ENCODE results near the gene TCEA2. TPM values are rescaled to one million over a fixed set of nuclear protein-coding genes. Genes with fewer than 3 reads are reported as not detected.

Gene TCEA2
- total and polyA plus RNA-seq, 2 donors (not counting 1 experiment from before 2014, with no cell fraction given): 58.1 to 63.9 TPM

DNA sequence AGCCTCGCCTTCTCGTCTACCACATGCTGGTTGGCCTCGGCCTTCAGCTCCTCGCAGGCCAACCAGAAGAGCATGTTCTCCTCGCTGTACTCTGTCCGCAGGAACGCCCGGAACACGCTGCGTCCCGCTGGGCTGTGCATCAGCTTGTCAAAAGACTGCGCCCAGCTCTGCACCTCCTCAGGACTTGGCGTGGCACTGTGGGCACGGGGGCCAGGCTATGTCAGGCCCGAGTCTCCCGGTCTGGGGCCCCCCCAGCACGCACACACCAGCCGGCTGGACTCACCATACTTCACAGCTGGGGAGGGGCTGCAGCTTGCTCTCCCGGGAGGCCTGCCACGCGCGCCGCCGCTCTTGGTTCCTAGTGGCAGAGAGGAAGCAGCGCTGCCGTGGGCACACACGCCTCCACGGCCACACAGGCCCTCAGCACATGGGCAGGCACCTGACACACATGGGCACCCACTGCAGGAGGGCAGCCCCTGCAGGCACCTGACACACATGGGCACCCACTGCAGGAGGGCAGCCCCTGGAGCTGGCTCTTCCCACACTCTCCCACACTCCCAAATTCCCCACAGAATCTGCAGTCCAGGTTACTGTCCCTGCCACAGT lies 11.3 kb downstream of the TCEA2 start:
- ChIA-PET CTCF (interaction anchor here (0.6 to 1.0 kb wide), 3 partner anchors 12 to 331 kb away, joined by 3 read pairs; partner anchors contain the start of gene PRPF6), POLR2A (interaction anchor here (0.6 to 0.7 kb wide), 3 partner anchors 12 to 114 kb away, joined by 3 to 4 read pairs (median 4); no protein-coding TSS in a partner anchor)
- H3K27me3 ChIP-seq (replicated peaks in 1 of 4; ENCODE audit: control extremely low read depth in 1 of 4, control insufficient read depth in 3 of 4, insufficient read depth in 4 of 4, low read length in 3 of 4): no peaks in the 10 kb centered on the region
- H3K4me3 ChIP-seq (ENCODE audit: control extremely low read depth in 1 of 5, extremely low read depth in 1 of 5, insufficient read depth in 1 of 5, low read depth in 2 of 5, low read length in 4 of 5): no peak overlapping the region
- WGBS (ENCODE audit: insufficient coverage): 73% methylated on average over 28 of the region's 28 CpGs
- no peak overlapping the region for H3K9ac ChIP-seq (ENCODE audit: low read length)
- H3K79me2 ChIP-seq (ENCODE audit: control insufficient read depth, insufficient read depth, low read length): peaks cover 30% of the 10 kb centered on the region
- H3K36me3 ChIP-seq (replicated peaks in 1 of 2; ENCODE audit: control extremely low read depth in 1 of 2, control insufficient read depth in 1 of 2, extremely low read depth in 1 of 2, insufficient read depth in 2 of 2, low read length in 1 of 2): peaks cover 0 to 48% of the 10 kb centered on the region in 2 experiments
- Mint-ChIP-seq H3K9me3 (ENCODE audit: insufficient read depth) (no peaks in the 10 kb centered on the region), H3K4me3 (no peak overlapping the region), H3K27me3 (no peaks in the 10 kb centered on the region), H3K4me1 (peaks cover 57% of the 10 kb centered on the region), H3K27ac (peak overlapping the region; percentile 50)
- DNase-seq (peak; percentile 28), ATAC-seq (ENCODE audit: low read depth) (no peak)
- TF ChIP-seq, protein P1, sequence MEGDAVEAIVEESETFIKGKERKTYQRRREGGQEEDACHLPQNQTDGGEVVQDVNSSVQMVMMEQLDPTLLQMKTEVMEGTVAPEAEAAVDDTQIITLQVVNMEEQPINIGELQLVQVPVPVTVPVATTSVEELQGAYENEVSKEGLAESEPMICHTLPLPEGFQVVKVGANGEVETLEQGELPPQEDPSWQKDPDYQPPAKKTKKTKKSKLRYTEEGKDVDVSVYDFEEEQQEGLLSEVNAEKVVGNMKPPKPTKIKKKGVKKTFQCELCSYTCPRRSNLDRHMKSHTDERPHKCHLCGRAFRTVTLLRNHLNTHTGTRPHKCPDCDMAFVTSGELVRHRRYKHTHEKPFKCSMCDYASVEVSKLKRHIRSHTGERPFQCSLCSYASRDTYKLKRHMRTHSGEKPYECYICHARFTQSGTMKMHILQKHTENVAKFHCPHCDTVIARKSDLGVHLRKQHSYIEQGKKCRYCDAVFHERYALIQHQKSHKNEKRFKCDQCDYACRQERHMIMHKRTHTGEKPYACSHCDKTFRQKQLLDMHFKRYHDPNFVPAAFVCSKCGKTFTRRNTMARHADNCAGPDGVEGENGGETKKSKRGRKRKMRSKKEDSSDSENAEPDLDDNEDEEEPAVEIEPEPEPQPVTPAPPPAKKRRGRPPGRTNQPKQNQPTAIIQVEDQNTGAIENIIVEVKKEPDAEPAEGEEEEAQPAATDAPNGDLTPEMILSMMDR (IDR thresholded peaks at IDR 0.05): no peak
- TF ChIP-seq EZH2 (IDR thresholded peaks at IDR 0.05; ENCODE audit: borderline replicate concordance, insufficient read depth, low read depth, low read length, poor library complexity, severe bottlenecking): no peak
- no peak overlapping the region for H2AFZ ChIP-seq (ENCODE audit: insufficient read depth, low read depth, low read length, poor library complexity, severe bottlenecking)
- intact Hi-C loops (cut with micrococcal nuclease): no loop called here
- H3K9me3 ChIP-seq (ENCODE audit: control extremely low read depth in 1 of 3, control insufficient read depth in 2 of 3, insufficient read depth in 1 of 3, low read length in 2 of 3): no peaks in the 10 kb centered on the region
- H3K4me2 ChIP-seq (replicated peaks; ENCODE audit: low read depth, low read length, poor library complexity, severe bottlenecking): no peak overlapping the region
- peaks cover 26 to 76% of the 10 kb centered on the region in 2 donors for H3K4me1 ChIP-seq (ENCODE audit: control insufficient read depth in 2 of 2, insufficient read depth in 2 of 2, low read length in 2 of 2)
- peaks cover 78% of the 10 kb centered on the region for H4K20me1 ChIP-seq (ENCODE audit: control insufficient read depth, insufficient read depth, low read length, poor library complexity, severe bottlenecking)
- H3K27ac ChIP-seq (ENCODE audit: low read length in 2 of 2): no peak overlapping the region

DNA sequence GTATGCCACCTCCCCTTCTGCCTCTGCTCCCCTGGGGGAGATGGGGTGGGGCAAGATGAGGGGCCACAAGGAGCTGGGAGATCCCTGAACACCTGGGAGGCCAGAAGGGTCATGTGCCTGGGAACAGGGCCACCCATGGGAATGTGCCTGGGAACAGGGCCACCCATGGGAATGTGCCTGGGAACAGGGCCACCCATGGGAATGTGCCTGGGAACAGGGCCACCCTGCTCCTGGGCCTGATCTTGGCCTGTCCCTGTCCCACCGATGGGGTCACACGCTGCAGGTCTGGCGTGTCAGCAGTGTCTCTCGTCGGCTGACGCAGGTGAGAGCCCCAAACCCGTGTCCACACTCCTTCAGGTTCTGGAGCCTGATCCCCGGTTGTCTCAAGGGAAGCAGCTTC lies 12.0 kb downstream of the TCEA2 start:
- Histone ChIP-seq H3K9ac (ENCODE audit: low read length) (no peak overlapping the region), H4K20me1 (ENCODE audit: control insufficient read depth, insufficient read depth, low read length, poor library complexity, severe bottlenecking) (peaks cover 71% of the 10 kb centered on the region), H3K27me3 (replicated peaks in 1 of 4; ENCODE audit: control extremely low read depth in 1 of 4, control insufficient read depth in 3 of 4, insufficient read depth in 4 of 4, low read length in 3 of 4) (no peaks in the 10 kb centered on the region), H3K4me3 (ENCODE audit: control extremely low read depth in 1 of 5, extremely low read depth in 1 of 5, insufficient read depth in 1 of 5, low read depth in 2 of 5, low read length in 4 of 5) (no peak overlapping the region), H3K9me3 (ENCODE audit: control extremely low read depth in 1 of 3, control insufficient read depth in 2 of 3, insufficient read depth in 1 of 3, low read length in 2 of 3) (no peaks in the 10 kb centered on the region), H3K4me1 (ENCODE audit: control insufficient read depth in 2 of 2, insufficient read depth in 2 of 2, low read length in 2 of 2) (peaks cover 19 to 70% of the 10 kb centered on the region in 2 donors), H3K79me2 (ENCODE audit: control insufficient read depth, insufficient read depth, low read length) (peaks cover 25% of the 10 kb centered on the region), H2AFZ (ENCODE audit: insufficient read depth, low read depth, low read length, poor library complexity, severe bottlenecking) (no peak overlapping the region), H3K36me3 (replicated peaks in 1 of 2; ENCODE audit: control extremely low read depth in 1 of 2, control insufficient read depth in 1 of 2, extremely low read depth in 1 of 2, insufficient read depth in 2 of 2, low read length in 1 of 2) (peaks cover 0 to 48% of the 10 kb centered on the region in 2 experiments), H3K27ac (ENCODE audit: low read length in 2 of 2) (peak overlapping the region in 1 of 2 donors; percentile 9), H3K4me2 (replicated peaks; ENCODE audit: low read depth, low read length, poor library complexity, severe bottlenecking) (no peak overlapping the region)
- Mint-ChIP-seq H3K4me1 (peaks cover 52% of the 10 kb centered on the region), H3K27me3 (no peaks in the 10 kb centered on the region), H3K27ac (peak overlapping the region; percentile 72), H3K9me3 (ENCODE audit: insufficient read depth) (no peaks in the 10 kb centered on the region), H3K4me3 (no peak overlapping the region)
- ChIA-PET POLR2A (interaction anchor here (0.5 to 0.7 kb wide), 3 partner anchors 12 to 1230 kb away, joined by 3 to 4 read pairs (median 3); no protein-coding TSS in a partner anchor), CTCF (interaction anchor here (0.6 to 8.2 kb wide), 2 partner anchors 35 to 332 kb away, joined by 3 to 65 read pairs; no protein-coding TSS in a partner anchor)
- 95% methylated on average over 8 of the region's 8 CpGs for WGBS (ENCODE audit: insufficient coverage)
- TF ChIP-seq EZH2 (IDR thresholded peaks at IDR 0.05; ENCODE audit: borderline replicate concordance, insufficient read depth, low read depth, low read length, poor library complexity, severe bottlenecking): no peak
- TF ChIP-seq, protein P1 (IDR thresholded peaks at IDR 0.05): no peak
- DNase-seq (no peak), ATAC-seq (ENCODE audit: low read depth) (no peak)
- intact Hi-C loops (cut with micrococcal nuclease): loop anchor here (5.0 kb wide), 2 partner anchors 118 to 182 kb away; partner anchors contain the start of genes PCMTD2 and UCKL1

Data from B cell (primary cell).